ENCODE results near the gene SPI1.

SPI1 gene

DNA sequence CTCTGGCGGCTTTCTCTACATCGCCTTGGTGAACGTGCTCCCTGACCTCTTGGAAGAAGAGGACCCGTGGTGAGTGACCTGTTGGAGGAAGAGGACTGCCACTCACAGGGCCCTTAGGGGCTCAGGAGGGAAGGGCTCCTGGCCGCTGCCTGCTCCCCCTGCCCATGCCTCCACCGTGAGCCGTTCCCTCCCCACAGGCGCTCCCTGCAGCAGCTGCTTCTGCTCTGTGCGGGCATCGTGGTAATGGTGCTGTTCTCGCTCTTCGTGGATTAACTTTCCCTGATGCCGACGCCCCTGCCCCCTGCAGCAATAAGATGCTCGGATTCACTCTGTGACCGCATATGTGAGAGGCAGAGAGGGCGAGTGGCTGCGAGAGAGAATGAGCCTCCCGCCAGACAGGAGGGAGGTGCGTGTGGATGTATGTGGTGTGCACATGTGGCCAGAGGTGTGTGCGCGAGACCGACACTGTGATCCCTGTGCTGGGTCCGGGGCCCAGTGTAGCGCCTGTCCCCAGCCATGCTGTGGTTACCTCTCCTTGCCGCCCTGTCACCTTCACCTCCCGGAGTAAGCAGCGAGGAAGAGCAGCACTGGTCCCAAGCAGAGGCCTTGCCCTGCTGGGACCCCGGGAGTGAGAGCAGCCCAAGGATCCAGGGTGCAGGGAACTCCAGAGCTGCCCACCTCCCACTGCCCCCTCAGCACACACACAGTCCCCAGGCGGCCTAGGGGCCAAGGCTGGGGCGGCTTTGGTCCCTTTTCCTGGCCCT is 36.9 kb upstream of the SPI1 start:
- H3K27ac ChIP-seq (ENCODE audit: low read depth, low read length) = no peak overlapping the region
- no peaks in the 10 kb centered on the region for H3K9me2 ChIP-seq (replicated peaks; ENCODE audit: insufficient read depth, low read length)
- no peaks in the 10 kb centered on the region for H3K79me2 ChIP-seq (ENCODE audit: insufficient read depth, low read length)
- no peaks in the 10 kb centered on the region for H4K20me1 ChIP-seq (ENCODE audit: low read depth, low read length)
- no peaks in the 10 kb centered on the region for H3K27me3 ChIP-seq (ENCODE audit: low read length)
- no peak overlapping the region for H3K9ac ChIP-seq (ENCODE audit: low read length)
- no peaks in the 10 kb centered on the region; the same call in 1 of the 2 replicates for H3F3A ChIP-seq (ENCODE audit: insufficient read depth)
- no peak for TF ChIP-seq EZH2phosphoT487 (conservative IDR thresholded peaks at IDR 0.05; ENCODE audit: low read length)
- TF ChIP-seq, protein P1, sequence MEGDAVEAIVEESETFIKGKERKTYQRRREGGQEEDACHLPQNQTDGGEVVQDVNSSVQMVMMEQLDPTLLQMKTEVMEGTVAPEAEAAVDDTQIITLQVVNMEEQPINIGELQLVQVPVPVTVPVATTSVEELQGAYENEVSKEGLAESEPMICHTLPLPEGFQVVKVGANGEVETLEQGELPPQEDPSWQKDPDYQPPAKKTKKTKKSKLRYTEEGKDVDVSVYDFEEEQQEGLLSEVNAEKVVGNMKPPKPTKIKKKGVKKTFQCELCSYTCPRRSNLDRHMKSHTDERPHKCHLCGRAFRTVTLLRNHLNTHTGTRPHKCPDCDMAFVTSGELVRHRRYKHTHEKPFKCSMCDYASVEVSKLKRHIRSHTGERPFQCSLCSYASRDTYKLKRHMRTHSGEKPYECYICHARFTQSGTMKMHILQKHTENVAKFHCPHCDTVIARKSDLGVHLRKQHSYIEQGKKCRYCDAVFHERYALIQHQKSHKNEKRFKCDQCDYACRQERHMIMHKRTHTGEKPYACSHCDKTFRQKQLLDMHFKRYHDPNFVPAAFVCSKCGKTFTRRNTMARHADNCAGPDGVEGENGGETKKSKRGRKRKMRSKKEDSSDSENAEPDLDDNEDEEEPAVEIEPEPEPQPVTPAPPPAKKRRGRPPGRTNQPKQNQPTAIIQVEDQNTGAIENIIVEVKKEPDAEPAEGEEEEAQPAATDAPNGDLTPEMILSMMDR (IDR thresholded peaks at IDR 0.05; ENCODE audit: insufficient read depth, low read length, poor library complexity, severe bottlenecking) = no peak
- H2AFZ ChIP-seq (ENCODE audit: low read depth, low read length, severe bottlenecking) = no peak overlapping the region
- H3K4me2 ChIP-seq (ENCODE audit: low read depth, low read length, poor library complexity, severe bottlenecking) = no peak overlapping the region
- H3K36me3 ChIP-seq (ENCODE audit: low read length) = no peaks in the 10 kb centered on the region
- no peaks in the 10 kb centered on the region for H3K9me3 ChIP-seq (ENCODE audit: insufficient read depth, low read length)
- no peak overlapping the region for H3K4me3 ChIP-seq (ENCODE audit: insufficient read depth, low read length, poor library complexity, severe bottlenecking)

DNA sequence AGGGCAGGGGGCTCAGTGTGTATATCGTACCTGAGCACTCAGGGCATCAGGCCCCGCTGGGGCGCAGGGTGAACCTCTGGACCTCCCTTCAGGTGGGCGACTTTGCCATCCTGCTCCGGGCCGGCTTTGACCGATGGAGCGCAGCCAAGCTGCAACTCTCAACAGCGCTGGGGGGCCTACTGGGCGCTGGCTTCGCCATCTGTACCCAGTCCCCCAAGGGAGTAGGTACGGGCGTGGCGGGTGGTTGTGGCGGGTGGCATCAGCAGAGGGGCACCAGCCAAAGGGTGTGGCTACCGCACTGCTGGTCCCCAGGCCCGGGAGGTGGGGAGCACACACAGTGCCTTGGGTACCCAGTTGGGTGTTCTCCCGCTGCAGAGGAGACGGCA is 36.3 kb upstream of the SPI1 start:
- no peak overlapping the region for H2AFZ ChIP-seq (ENCODE audit: low read depth, low read length, severe bottlenecking)
- H3K9me2 ChIP-seq (replicated peaks; ENCODE audit: insufficient read depth, low read length) = no peaks in the 10 kb centered on the region
- no peaks in the 10 kb centered on the region; the same call in 1 of the 2 replicates for H3F3A ChIP-seq (ENCODE audit: insufficient read depth)

DNA sequence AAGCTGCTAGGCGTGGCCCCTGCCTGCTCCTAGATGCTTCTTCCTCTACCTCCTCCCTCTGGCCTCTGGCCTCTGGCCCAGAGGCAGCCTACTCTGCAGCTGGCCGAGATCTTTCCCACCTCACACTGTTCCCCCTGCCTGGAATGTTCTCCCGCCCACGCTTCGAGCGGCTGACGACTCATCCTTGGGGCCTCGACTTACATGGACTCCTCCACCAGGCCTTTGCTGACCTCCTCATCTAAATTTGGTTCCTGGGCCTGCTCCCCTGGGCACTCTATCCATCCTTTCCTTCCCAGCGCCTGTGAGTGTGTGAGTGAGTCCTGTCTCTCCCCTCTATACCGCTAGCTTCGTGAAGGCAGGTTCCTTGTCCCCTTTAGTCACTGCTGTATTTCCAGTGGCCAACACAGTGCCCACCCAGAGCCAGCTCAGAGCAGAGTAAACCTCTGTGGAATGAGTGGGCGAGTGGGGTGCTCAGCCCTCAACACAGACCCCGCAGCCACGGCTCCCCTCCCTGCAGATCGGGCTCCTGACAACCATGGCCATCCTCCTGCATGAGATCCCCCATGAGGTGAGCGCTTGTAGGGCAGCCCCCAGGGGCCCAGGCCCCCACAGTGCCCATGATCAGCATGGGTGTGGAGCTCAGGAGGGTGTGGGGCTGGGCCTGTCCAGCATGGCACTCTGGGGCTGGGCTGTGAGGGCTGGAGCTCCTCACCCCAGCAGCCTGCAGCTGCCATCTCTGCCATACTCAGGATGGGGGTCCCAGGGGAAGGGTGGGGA is 35.7 kb upstream of the SPI1 start:
- Histone ChIP-seq H3K4me2 (ENCODE audit: low read depth, low read length, poor library complexity, severe bottlenecking) (no peak overlapping the region), H3K9me3 (ENCODE audit: insufficient read depth, low read length) (no peaks in the 10 kb centered on the region), H4K20me1 (ENCODE audit: low read depth, low read length) (no peaks in the 10 kb centered on the region), H3K79me2 (ENCODE audit: insufficient read depth, low read length) (no peaks in the 10 kb centered on the region), H3K27me3 (ENCODE audit: low read length) (no peaks in the 10 kb centered on the region), H3K27ac (ENCODE audit: low read depth, low read length) (no peak overlapping the region), H3K9ac (ENCODE audit: low read length) (no peak overlapping the region), H3F3A (ENCODE audit: insufficient read depth) (peaks cover under 1% of the 10 kb centered on the region; the same call in 1 of the 2 replicates), H3K36me3 (ENCODE audit: low read length) (no peaks in the 10 kb centered on the region), H2AFZ (ENCODE audit: low read depth, low read length, severe bottlenecking) (no peak overlapping the region), H3K4me3 (ENCODE audit: insufficient read depth, low read length, poor library complexity, severe bottlenecking) (no peak overlapping the region), H3K9me2 (replicated peaks; ENCODE audit: insufficient read depth, low read length) (no peaks in the 10 kb centered on the region)
- TF ChIP-seq, protein P1 (IDR thresholded peaks at IDR 0.05; ENCODE audit: insufficient read depth, low read length, poor library complexity, severe bottlenecking) = no peak
- no peak for TF ChIP-seq EZH2phosphoT487 (conservative IDR thresholded peaks at IDR 0.05; ENCODE audit: low read length)

More for the DNA sequence above, 36.3 kb upstream of the SPI1 start:
- Histone ChIP-seq H3K36me3 (ENCODE audit: low read length) (no peaks in the 10 kb centered on the region), H4K20me1 (ENCODE audit: low read depth, low read length) (no peaks in the 10 kb centered on the region), H3K27ac (ENCODE audit: low read depth, low read length) (no peak overlapping the region), H3K9ac (ENCODE audit: low read length) (no peak overlapping the region), H3K79me2 (ENCODE audit: insufficient read depth, low read length) (no peaks in the 10 kb centered on the region), H3K4me2 (ENCODE audit: low read depth, low read length, poor library complexity, severe bottlenecking) (no peak overlapping the region), H3K4me3 (ENCODE audit: insufficient read depth, low read length, poor library complexity, severe bottlenecking) (no peak overlapping the region), H3K9me3 (ENCODE audit: insufficient read depth, low read length) (no peaks in the 10 kb centered on the region), H3K27me3 (ENCODE audit: low read length) (no peaks in the 10 kb centered on the region)
- no peak for TF ChIP-seq EZH2phosphoT487 (conservative IDR thresholded peaks at IDR 0.05; ENCODE audit: low read length)
- TF ChIP-seq, protein P1 (IDR thresholded peaks at IDR 0.05; ENCODE audit: insufficient read depth, low read length, poor library complexity, severe bottlenecking) = no peak

Measured in SU-DHL-6 (cell line).